BLaER1 (cell line): Measurements from ENCODE around the gene ATP6V0A1.

Experiments used
- H3K27ac ChIP-seq: shearing (Covaris generic); formaldehyde crosslinking; 2 replicates; pipeline ENCODE4 v1.8.1; 2022
- H3K27me3 ChIP-seq: shearing (Covaris generic); formaldehyde crosslinking; 2 replicates; pipeline ENCODE4 v1.8.1; 2022
- H3K36me3 ChIP-seq: shearing (Covaris generic); formaldehyde crosslinking; 2 replicates; pipeline ENCODE4 v1.8.1; 2022
- H3K4me1 ChIP-seq: shearing (Covaris generic); formaldehyde crosslinking; 2 replicates; pipeline ENCODE4 v1.8.1; 2022
- H3K4me2 ChIP-seq: shearing (Covaris generic); formaldehyde crosslinking; 2 replicates; pipeline ENCODE4 v1.8.1; 2022
- H3K4me3 ChIP-seq: shearing (Covaris generic); formaldehyde crosslinking; 2 replicates; pipeline ENCODE4 v1.8.1; 2022
- H3K9ac ChIP-seq: shearing (Covaris generic); formaldehyde crosslinking; 2 replicates; pipeline ENCODE4 v1.8.1; 2022
- H3K9me3 ChIP-seq: shearing (Covaris generic); formaldehyde crosslinking; 2 replicates; pipeline ENCODE4 v1.8.1; 2022
- H4K20me1 ChIP-seq: shearing (Covaris generic); formaldehyde crosslinking; 2 replicates; pipeline ENCODE4 v1.8.1; 2022
- Cebpa-rat ChIP-seq: shearing (Covaris generic); IDR thresholded peaks from 2 replicates; pipeline ENCODE4 v1.8.1; 2022

The ATP6V0A1 gene

DNA sequence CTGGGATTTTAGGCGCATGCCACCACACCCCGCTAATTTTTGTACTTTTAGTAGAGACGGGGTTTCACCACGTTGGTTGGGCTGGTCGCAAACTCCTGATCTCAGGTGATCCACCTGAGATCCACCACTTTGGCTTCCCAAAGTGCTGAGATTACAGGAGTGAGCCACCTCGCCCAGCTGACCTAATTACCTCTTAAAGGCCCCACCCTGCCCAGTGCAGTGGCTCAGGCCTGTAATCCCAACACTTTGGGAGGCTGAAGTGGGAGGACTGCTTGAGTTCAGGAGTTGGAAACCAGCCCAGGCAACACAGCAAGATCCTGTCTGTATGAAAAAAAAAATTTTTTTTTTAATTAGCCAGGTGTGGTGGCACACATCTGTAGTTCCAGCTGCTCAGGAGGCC, 100.4 kb downstream of the ATP6V0A1 start:
- Histone ChIP-seq H3K4me1 (peaks cover 33% of the 10 kb centered on the region), H3K27ac (no peak overlapping the region), H3K27me3 (no peaks in the 10 kb centered on the region), H3K36me3 (peaks cover 9% of the 10 kb centered on the region), H3K9me3 (no peaks in the 10 kb centered on the region), H4K20me1 (no peaks in the 10 kb centered on the region), H3K4me2 (no peak overlapping the region), H3K9ac (no peak overlapping the region), H3K4me3 (no peak overlapping the region)
- TF ChIP-seq Cebpa-rat = no peak

GRCh38 chr17:42560246-42560645, 101.6 kb downstream of the ATP6V0A1 start:
- H3K27ac ChIP-seq = no peak overlapping the region
- H3K4me2 ChIP-seq = no peak overlapping the region
- peaks cover 33% of the 10 kb centered on the region for H3K4me1 ChIP-seq
- no peaks in the 10 kb centered on the region for H3K9me3 ChIP-seq
- H3K4me3 ChIP-seq = no peak overlapping the region
- H4K20me1 ChIP-seq = no peaks in the 10 kb centered on the region
- H3K27me3 ChIP-seq = no peaks in the 10 kb centered on the region
- peaks cover 20% of the 10 kb centered on the region for H3K36me3 ChIP-seq
- TF ChIP-seq Cebpa-rat = no peak
- no peak overlapping the region for H3K9ac ChIP-seq

DNA sequence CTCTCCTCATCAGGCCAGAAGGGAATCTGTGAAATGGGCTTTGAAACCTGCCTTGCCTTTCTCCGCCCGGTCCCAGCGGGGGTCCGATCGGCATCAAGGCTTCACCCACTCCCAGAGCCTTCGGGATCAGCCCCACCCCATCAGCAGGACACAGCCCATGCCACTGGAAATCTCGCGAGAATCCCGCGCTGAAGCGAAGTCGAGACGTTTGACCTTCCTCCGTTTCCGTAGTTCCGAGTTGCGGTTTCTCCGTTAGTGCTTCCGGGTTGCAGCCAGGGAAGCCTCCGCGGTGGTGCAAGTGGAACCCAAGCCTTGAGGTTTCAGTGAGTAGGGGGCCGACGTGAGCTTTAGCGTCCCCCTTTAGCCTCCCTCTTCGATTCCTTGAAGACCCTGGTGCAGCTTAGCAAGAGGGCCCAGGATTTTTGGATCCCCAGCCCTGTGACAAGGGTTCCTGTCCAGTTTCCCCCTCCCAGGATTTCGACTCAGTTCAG, 103.3 kb downstream of the ATP6V0A1 start, which contains the start of gene COASY:
Gene COASY (plus strand): TSS at position 252 of the 491 bp plus-strand sequence. CDS start 475 bp downstream, outside the sequence.
- peak within 1 kb of the TSS; percentile 99 for H3K4me2 ChIP-seq
- peak within 1 kb of the TSS; percentile 97 for H3K9ac ChIP-seq
- peaks cover 32% of the 10 kb centered on the region for H3K4me1 ChIP-seq
- no peak for TF ChIP-seq Cebpa-rat
- H3K27ac ChIP-seq = peak within 1 kb of the TSS; percentile 92
- peaks cover 33% of the 10 kb centered on the region for H3K36me3 ChIP-seq
- H3K4me3 ChIP-seq = peak within 1 kb of the TSS; percentile 97
- H4K20me1 ChIP-seq = no peaks in the 10 kb centered on the region
- no peaks in the 10 kb centered on the region for H3K9me3 ChIP-seq
- no peaks in the 10 kb centered on the region for H3K27me3 ChIP-seq

GRCh38 chr17:42562388-42563142, 103.9 kb downstream of the ATP6V0A1 start:
- Histone ChIP-seq H3K4me2 (peak overlapping the region; percentile 99), H3K27me3 (no peaks in the 10 kb centered on the region), H3K9me3 (no peaks in the 10 kb centered on the region), H3K4me1 (peaks cover 33% of the 10 kb centered on the region), H4K20me1 (no peaks in the 10 kb centered on the region), H3K36me3 (peaks cover 33% of the 10 kb centered on the region), H3K4me3 (peak overlapping the region; percentile 97), H3K27ac (peak overlapping the region; percentile 92), H3K9ac (peak overlapping the region; percentile 97)
- TF ChIP-seq Cebpa-rat = no peak

GRCh38 chr17:42563143-42563509, 104.4 kb downstream of the ATP6V0A1 start:
- TF ChIP-seq Cebpa-rat = no peak
- Histone ChIP-seq H3K4me3 (peak overlapping the region; percentile 97), H3K36me3 (peaks cover 33% of the 10 kb centered on the region), H3K4me1 (peaks cover 39% of the 10 kb centered on the region), H3K4me2 (peak overlapping the region; percentile 99), H4K20me1 (no peaks in the 10 kb centered on the region), H3K27me3 (no peaks in the 10 kb centered on the region), H3K9me3 (no peaks in the 10 kb centered on the region), H3K9ac (peak overlapping the region; percentile 97), H3K27ac (peak overlapping the region; percentile 92)

- Histone ChIP-seq H3K4me2 (peak overlapping the region; percentile 99), H3K9ac (peak overlapping the region; percentile 5; the same call in 1 of the 2 replicates), H3K27ac (no peak overlapping the region; the same call in 1 of the 2 replicates)
Measured at GRCh38 chr17:42563543-42563942, 104.9 kb downstream of the ATP6V0A1 start.

DNA sequence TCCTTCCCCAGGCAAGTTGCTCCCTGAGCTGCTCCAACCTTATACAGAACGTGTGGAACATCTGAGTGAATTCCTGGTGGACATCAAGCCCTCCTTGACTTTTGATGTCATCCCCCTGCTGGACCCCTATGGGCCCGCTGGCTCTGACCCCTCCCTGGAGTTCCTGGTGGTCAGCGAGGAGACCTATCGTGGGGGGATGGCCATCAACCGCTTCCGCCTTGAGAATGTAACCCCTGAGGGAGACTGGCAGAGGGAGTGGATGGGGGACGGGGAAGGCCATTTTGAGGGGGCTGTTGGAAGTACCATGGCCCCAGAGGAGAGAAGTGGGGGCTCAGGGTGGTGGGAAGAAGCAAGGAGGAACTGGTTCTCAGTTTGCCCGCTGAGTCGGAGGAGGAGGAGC, 105.3 kb downstream of the ATP6V0A1 start:
- H3K36me3 ChIP-seq = peaks cover 40% of the 10 kb centered on the region
- no peak overlapping the region for H3K4me3 ChIP-seq
- TF ChIP-seq Cebpa-rat = no peak
- peaks cover 47% of the 10 kb centered on the region for H3K4me1 ChIP-seq
- 0 out of 2 replicates have a peak overlapping the region, but pooled peaks have one; percentile 5 for H3K9ac ChIP-seq
- H3K9me3 ChIP-seq = no peaks in the 10 kb centered on the region
- H3K27me3 ChIP-seq = no peaks in the 10 kb centered on the region
- H4K20me1 ChIP-seq = peaks cover 8% of the 10 kb centered on the region; the same call in 1 of the 2 replicates
- peak overlapping the region; percentile 99 for H3K4me2 ChIP-seq
- H3K27ac ChIP-seq = no peak overlapping the region

More at GRCh38 chr17:42563543-42563942, 104.9 kb downstream of the ATP6V0A1 start:
- Histone ChIP-seq H3K9me3 (no peaks in the 10 kb centered on the region), H3K4me1 (peaks cover 43% of the 10 kb centered on the region), H3K36me3 (peaks cover 36% of the 10 kb centered on the region), H4K20me1 (0 out of 2 replicates have a peak, but pooled peaks cover 4% of the 10 kb centered on the region), H3K27me3 (no peaks in the 10 kb centered on the region), H3K4me3 (peak overlapping the region; percentile 97)
- TF ChIP-seq Cebpa-rat = no peak

GRCh38 chr17:42564815-42565522, 106.3 kb downstream of the ATP6V0A1 start:
- peaks cover 50% of the 10 kb centered on the region for H3K36me3 ChIP-seq
- H3K4me2 ChIP-seq = no peak overlapping the region
- peaks cover 10% of the 10 kb centered on the region; the same call in 1 of the 2 replicates for H4K20me1 ChIP-seq
- no peak overlapping the region for H3K4me3 ChIP-seq
- H3K9me3 ChIP-seq = no peaks in the 10 kb centered on the region
- H3K9ac ChIP-seq = 0 out of 2 replicates have a peak overlapping the region, but pooled peaks have one; percentile 6
- no peaks in the 10 kb centered on the region for H3K27me3 ChIP-seq
- H3K4me1 ChIP-seq = peaks cover 47% of the 10 kb centered on the region
- no peak overlapping the region for H3K27ac ChIP-seq
- no peak for TF ChIP-seq Cebpa-rat

DNA sequence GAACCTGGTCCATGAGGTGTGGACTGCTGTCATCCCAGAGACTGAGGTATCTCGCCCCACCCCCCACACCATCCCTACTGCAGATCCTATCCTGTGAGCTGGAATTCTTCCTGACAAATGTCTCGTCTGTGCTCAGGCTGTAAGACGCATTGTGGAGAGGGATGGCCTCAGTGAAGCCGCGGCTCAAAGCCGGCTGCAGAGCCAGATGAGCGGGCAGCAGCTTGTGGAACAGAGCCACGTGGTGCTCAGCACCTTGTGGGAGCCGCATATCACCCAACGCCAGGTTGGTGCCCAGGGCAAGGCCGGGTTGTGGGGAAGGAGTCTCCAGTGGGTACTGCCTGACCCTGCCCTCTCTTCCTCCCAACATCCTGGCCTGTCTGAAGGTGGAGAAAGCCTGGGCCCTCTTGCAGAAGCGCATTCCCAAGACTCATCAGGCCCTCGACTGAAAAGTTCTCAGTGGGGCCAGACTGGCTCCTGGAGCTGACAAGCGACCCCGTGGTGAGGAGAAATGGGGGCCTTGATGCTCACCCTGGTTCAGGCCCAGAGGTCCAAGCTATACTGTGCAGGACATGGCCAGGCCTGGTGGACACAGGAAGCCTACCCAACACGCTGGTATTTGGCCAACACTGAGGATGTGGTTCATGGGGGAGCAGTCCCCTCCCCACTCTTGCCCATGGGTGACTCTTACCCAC, 107.0 kb downstream of the ATP6V0A1 start:
- Histone ChIP-seq H3K27me3 (no peaks in the 10 kb centered on the region), H3K4me1 (peaks cover 47% of the 10 kb centered on the region), H3K36me3 (peaks cover 57% of the 10 kb centered on the region), H3K4me3 (no peak overlapping the region; the same call in 1 of the 2 replicates), H3K9me3 (no peaks in the 10 kb centered on the region), H3K4me2 (peak overlapping the region; percentile 94), H3K9ac (peak overlapping the region; percentile 87; the same call in 1 of the 2 replicates), H4K20me1 (peaks cover 10% of the 10 kb centered on the region; the same call in 1 of the 2 replicates), H3K27ac (peak overlapping the region; percentile 84)
- no peak for TF ChIP-seq Cebpa-rat
